Neural cell (in vitro differentiated cells): Measurements from ENCODE around the gene RALGPS1.

Source experiments
- RAD21 ChIP-seq: fragments of 450-650 bp; conservative IDR thresholded peaks from 2 replicates; pipeline ENCODE4 v1.6.1; 2014; ENCODE audit warnings: antibody characterized with exemption, mild to moderate bottlenecking, moderate library complexity
- SMC3 ChIP-seq: fragments of 450-650 bp; conservative IDR thresholded peaks from 2 replicates; pipeline ENCODE4 v1.6.1; 2014; ENCODE audit warnings: antibody characterized with exemption, mild to moderate bottlenecking, moderate library complexity; ENCODE audit not compliant: poor library complexity
- TF ChIP-seq, protein P1 (sequence below): fragments of 450-650 bp; IDR thresholded peaks from 2 replicates; pipeline ENCODE4 v1.5.1; 2014; ENCODE audit warnings: antibody characterized with exemption, mild to moderate bottlenecking, moderate library complexity; ENCODE audit not compliant: poor library complexity, severe bottlenecking

DNA sequence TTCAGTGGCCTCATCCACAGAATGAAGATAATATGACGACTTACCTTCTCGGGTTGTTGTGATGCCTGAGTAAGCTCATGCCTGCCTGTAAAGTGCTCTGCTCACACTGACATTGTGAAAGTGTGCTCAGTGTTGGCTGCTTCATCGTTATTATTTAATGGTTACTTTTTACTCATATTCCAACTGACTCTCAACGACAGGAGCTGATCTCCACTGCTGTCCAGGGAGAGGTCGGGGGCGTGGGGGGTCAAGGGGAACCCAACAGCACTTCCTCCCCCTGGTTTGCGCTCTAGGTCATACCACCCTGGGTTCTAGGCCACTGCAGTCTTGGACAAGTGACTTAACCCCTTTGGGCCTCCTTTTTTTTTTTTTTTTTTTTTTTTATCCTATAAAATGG, 260.7 kb downstream of the RALGPS1 start:
- TF ChIP-seq, protein P1, sequence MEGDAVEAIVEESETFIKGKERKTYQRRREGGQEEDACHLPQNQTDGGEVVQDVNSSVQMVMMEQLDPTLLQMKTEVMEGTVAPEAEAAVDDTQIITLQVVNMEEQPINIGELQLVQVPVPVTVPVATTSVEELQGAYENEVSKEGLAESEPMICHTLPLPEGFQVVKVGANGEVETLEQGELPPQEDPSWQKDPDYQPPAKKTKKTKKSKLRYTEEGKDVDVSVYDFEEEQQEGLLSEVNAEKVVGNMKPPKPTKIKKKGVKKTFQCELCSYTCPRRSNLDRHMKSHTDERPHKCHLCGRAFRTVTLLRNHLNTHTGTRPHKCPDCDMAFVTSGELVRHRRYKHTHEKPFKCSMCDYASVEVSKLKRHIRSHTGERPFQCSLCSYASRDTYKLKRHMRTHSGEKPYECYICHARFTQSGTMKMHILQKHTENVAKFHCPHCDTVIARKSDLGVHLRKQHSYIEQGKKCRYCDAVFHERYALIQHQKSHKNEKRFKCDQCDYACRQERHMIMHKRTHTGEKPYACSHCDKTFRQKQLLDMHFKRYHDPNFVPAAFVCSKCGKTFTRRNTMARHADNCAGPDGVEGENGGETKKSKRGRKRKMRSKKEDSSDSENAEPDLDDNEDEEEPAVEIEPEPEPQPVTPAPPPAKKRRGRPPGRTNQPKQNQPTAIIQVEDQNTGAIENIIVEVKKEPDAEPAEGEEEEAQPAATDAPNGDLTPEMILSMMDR: no peak
- no peak for TF ChIP-seq SMC3
- TF ChIP-seq RAD21: no peak
